CD4-positive, alpha-beta T cell (primary cell): ENCODE measurements around the gene PKD1L1. TPM values are rescaled to one million over a fixed set of nuclear protein-coding genes. Genes with fewer than 3 reads are reported as not detected.

Source experiments
- ATAC-seq: fragments of 200-7000 bp; cut with Tn5 transposase; one replicate; pipeline ENCODE4 v1.10.0; 2022; ENCODE audit warnings: mild to moderate bottlenecking; ENCODE audit not compliant: poor library complexity
- CTCF ChIA-PET: fragments of 350-600 bp; sonication (Branson Sonifier 250); formaldehyde crosslinking; loops from one replicate; lab custom pipeline; 2021; ENCODE audit warnings: antibody characterized with exemption, inconsistent platforms; lab: Charles Lee
- POLR2A ChIA-PET: fragments of 350-600 bp; sonication (Branson Sonifier 250); formaldehyde crosslinking; loops from one replicate; lab custom pipeline; 2021; ENCODE audit warnings: antibody characterized with exemption, inconsistent platforms; lab: Charles Lee
- DNase-seq, 14 experiments: peaks; one replicate each; pipeline ENCODE4 v3.0.0-alpha.2; 2013 to 2020; ENCODE audit warnings: mixed read lengths in 2 of 14
- H3K27ac ChIP-seq, 2 donors: one replicate each; pipeline versions ENCODE4 v1.5.1 to v1.7.0; 2013; ENCODE audit warnings: low read length in 2 of 2, low read depth in 1 of 2, mild to moderate bottlenecking in 1 of 2
- H3K27me3 ChIP-seq, 2 experiments: 1 replicate in 1 of 2; 2 replicates in 1 of 2; pipeline versions ENCODE4 v1.6.1 to v1.7.0; 2013; ENCODE audit warnings: low read length in 2 of 2, control low read depth in 1 of 2, mild to moderate bottlenecking in 1 of 2, moderate library complexity in 1 of 2; ENCODE audit not compliant: insufficient read depth in 2 of 2, control insufficient read depth in 1 of 2
- H3K36me3 ChIP-seq: one replicate; pipeline ENCODE4 v1.6.1; 2013; ENCODE audit warnings: low read length, control low read depth; ENCODE audit not compliant: insufficient read depth
- H3K4me1 ChIP-seq: one replicate; pipeline ENCODE4 v1.6.1; 2013; ENCODE audit warnings: low read length, control low read depth; ENCODE audit not compliant: insufficient read depth
- H3K4me3 ChIP-seq: one replicate; pipeline ENCODE4 v1.5.1; 2013; ENCODE audit warnings: mild to moderate bottlenecking, low read length, moderate library complexity
- H3K9me3 ChIP-seq, 2 experiments: 1 replicate in 1 of 2; 2 replicates in 1 of 2; pipeline versions ENCODE4 v1.6.1 to v1.7.0; 2013; ENCODE audit warnings: low read length in 2 of 2, mild to moderate bottlenecking in 2 of 2, control low read depth in 1 of 2, moderate library complexity in 1 of 2; ENCODE audit not compliant: control insufficient read depth in 1 of 2, insufficient read depth in 1 of 2
- H3K27ac Mint-ChIP-seq: one replicate; pipeline ENCODE4 v1.8.0; 2020; ENCODE audit warnings: mixed read lengths
- H3K27me3 Mint-ChIP-seq: one replicate; pipeline ENCODE4 v1.8.0; 2021; ENCODE audit warnings: mixed read lengths
- H3K36me3 Mint-ChIP-seq: one replicate; pipeline ENCODE4 v1.8.0; 2021; ENCODE audit warnings: low read depth, mixed read lengths
- H3K4me1 Mint-ChIP-seq: one replicate; pipeline ENCODE4 v1.8.0; 2021; ENCODE audit warnings: low read depth, mixed read lengths
- H3K4me3 Mint-ChIP-seq: one replicate; pipeline ENCODE4 v1.8.0; 2020; ENCODE audit warnings: mild to moderate bottlenecking, mixed read lengths
- H3K9me3 Mint-ChIP-seq: one replicate; pipeline ENCODE4 v1.8.0; 2020; ENCODE audit warnings: mixed read lengths
- intact Hi-C, 2 experiments: fragments of 100-400 bp; cut with DNase I in 1 of 2; cut with micrococcal nuclease in 1 of 2; formaldehyde crosslinking; loops; one replicate each; pipeline versions ENCODE4 v1.15.1 to v1.9.0; 2023 to 2025; cut with DNase I, micrococcal nuclease
- total RNA-seq, 174 experiments: library from RNA in 2 of 174; stranded (reverse) in 2 of 174; gene quantifications; one replicate each; pipeline ENCODE4 v1.2.3 and lab custom pipeline; 2021 to 2026
- TF ChIP-seq, protein P1 (sequence below): fragments of 200-600 bp; IDR thresholded peaks from one replicate; pipeline ENCODE4 v1.8.0; 2022; ENCODE audit warnings: antibody characterized with exemption, mild to moderate bottlenecking

Gene PKD1L1
- total RNA-seq, 2 experiments from 2014 or later, result 0.20 to 0.25 TPM

DNA sequence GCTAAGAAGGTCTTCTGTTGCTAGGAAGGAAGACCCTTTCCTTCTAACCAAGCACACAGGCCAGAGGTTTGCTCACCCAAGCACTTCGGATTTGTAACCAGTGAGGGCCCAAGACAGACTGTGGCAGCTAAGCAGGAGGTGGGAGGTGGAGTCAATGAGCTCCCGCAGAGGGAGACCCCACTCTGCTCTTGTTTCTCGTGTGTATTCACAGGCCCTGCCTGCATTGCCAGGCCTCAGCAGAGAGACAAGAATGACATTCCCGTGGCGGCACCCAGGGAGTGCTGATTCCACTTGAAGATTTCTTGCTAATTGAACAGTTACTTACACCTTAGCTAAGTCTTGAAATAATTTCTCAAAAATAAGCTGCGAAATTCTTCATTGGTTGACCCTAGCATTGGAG lies 13.4 kb downstream of the PKD1L1 start:
- POLR2A ChIA-PET, result no interaction called here

GRCh38 chr7:47933215-47933614 lies 15.1 kb downstream of the PKD1L1 start:
- intact Hi-C loops, result no loop called here
- no peak overlapping the region for H3K4me3 ChIP-seq
- Mint-ChIP-seq H3K4me1 (no peaks in the 10 kb centered on the region), H3K27ac (no peak overlapping the region), H3K9me3 (no peaks in the 10 kb centered on the region), H3K36me3 (no peaks in the 10 kb centered on the region), H3K4me3 (no peak overlapping the region), H3K27me3 (no peaks in the 10 kb centered on the region)
- POLR2A ChIA-PET, result no interaction called here
- DNase-seq, result no peak
- no peaks in the 10 kb centered on the region for H3K4me1 ChIP-seq
- no peak overlapping the region for H3K27ac ChIP-seq
- ATAC-seq, result no peak
- no peaks in the 10 kb centered on the region for H3K27me3 ChIP-seq
- TF ChIP-seq, protein P1, sequence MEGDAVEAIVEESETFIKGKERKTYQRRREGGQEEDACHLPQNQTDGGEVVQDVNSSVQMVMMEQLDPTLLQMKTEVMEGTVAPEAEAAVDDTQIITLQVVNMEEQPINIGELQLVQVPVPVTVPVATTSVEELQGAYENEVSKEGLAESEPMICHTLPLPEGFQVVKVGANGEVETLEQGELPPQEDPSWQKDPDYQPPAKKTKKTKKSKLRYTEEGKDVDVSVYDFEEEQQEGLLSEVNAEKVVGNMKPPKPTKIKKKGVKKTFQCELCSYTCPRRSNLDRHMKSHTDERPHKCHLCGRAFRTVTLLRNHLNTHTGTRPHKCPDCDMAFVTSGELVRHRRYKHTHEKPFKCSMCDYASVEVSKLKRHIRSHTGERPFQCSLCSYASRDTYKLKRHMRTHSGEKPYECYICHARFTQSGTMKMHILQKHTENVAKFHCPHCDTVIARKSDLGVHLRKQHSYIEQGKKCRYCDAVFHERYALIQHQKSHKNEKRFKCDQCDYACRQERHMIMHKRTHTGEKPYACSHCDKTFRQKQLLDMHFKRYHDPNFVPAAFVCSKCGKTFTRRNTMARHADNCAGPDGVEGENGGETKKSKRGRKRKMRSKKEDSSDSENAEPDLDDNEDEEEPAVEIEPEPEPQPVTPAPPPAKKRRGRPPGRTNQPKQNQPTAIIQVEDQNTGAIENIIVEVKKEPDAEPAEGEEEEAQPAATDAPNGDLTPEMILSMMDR, result no peak
- H3K36me3 ChIP-seq, result no peaks in the 10 kb centered on the region
- no peaks in the 10 kb centered on the region for H3K9me3 ChIP-seq
- CTCF ChIA-PET, result no interaction called here

More for the DNA sequence above, 13.4 kb downstream of the PKD1L1 start:
- Mint-ChIP-seq H3K9me3 (no peaks in the 10 kb centered on the region), H3K4me3 (no peak overlapping the region), H3K27ac (no peak overlapping the region), H3K4me1 (no peaks in the 10 kb centered on the region), H3K36me3 (no peaks in the 10 kb centered on the region), H3K27me3 (no peaks in the 10 kb centered on the region)
- ATAC-seq (no peak), DNase-seq (no peak)
- Histone ChIP-seq H3K27ac (no peak overlapping the region), H3K4me3 (no peak overlapping the region), H3K4me1 (no peaks in the 10 kb centered on the region), H3K36me3 (no peaks in the 10 kb centered on the region), H3K27me3 (no peaks in the 10 kb centered on the region), H3K9me3 (no peaks in the 10 kb centered on the region)
- TF ChIP-seq, protein P1, result no peak
- intact Hi-C loops, result no loop called here
- CTCF ChIA-PET, result no interaction called here

GRCh38 chr7:47932466-47933037 lies 15.7 kb downstream of the PKD1L1 start:
- H3K36me3 Mint-ChIP-seq, result no peaks in the 10 kb centered on the region
- Histone ChIP-seq H3K4me3 (no peak overlapping the region), H3K36me3 (no peaks in the 10 kb centered on the region), H3K27me3 (no peaks in the 10 kb centered on the region), H3K9me3 (no peaks in the 10 kb centered on the region), H3K4me1 (no peaks in the 10 kb centered on the region), H3K27ac (no peak overlapping the region)
- ATAC-seq (no peak), DNase-seq (no peak)
- H3K27ac Mint-ChIP-seq, result no peak overlapping the region
- H3K27me3 Mint-ChIP-seq, result no peaks in the 10 kb centered on the region
- CTCF ChIA-PET, result no interaction called here
- intact Hi-C loops, result no loop called here
- H3K4me3 Mint-ChIP-seq, result no peak overlapping the region
- no peaks in the 10 kb centered on the region for H3K9me3 Mint-ChIP-seq
- POLR2A ChIA-PET, result no interaction called here
- TF ChIP-seq, protein P1, result no peak
- H3K4me1 Mint-ChIP-seq, result no peaks in the 10 kb centered on the region
